H1 (cell line): Measurements from ENCODE around the gene SUCLG2. TPM values are rescaled to one million over a fixed set of nuclear protein-coding genes. Genes with fewer than 3 reads are reported as not detected.

Experiments
- CHD1 ChIP-seq: IDR thresholded peaks from 2 replicates; pipeline ENCODE4 v1.6.1; 2012; ENCODE audit warnings: low read depth, low read length, improper control_type of control experiment
- CTCF ChIP-seq, 3 experiments: IDR thresholded peaks; 1 replicate in 2 of 3; 2 replicates in 1 of 3; pipeline versions ENCODE4 v1.5.1 to v1.6.1; 2011; ENCODE audit warnings: low read length in 3 of 3, mild to moderate bottlenecking in 3 of 3, inconsistent platforms in 2 of 3, low read depth in 1 of 3, moderate library complexity in 1 of 3; ENCODE audit not compliant: insufficient read depth in 1 of 3; ENCODE audit errors: control extremely low read depth in 1 of 3
- SUZ12 ChIP-seq: fragments of 200-600 bp; sonication (generic); IDR thresholded peaks from 2 replicates; pipeline ENCODE4 v1.6.1; 2012; ENCODE audit warnings: mild to moderate bottlenecking, inconsistent platforms, low read length, moderate library complexity, mixed read lengths
- polyA plus RNA-seq, 7 experiments: library from polyadenylated mRNA; depleted of rRNA in 3 of 7; stranded (reverse) in 5 of 7; unstranded in 2 of 7; fragments of >200 nt in 5 of 7; fragments of 200-250 nt in 2 of 7; gene quantifications; 1 replicate in 5 of 7; 2 replicates in 1 of 7; 4 replicates in 1 of 7; pipeline versions ENCODE4 v1.2.1 to v1.2.3, GENCODE V29; 2011 to 2013; ENCODE audit warnings: missing spikeins in 2 of 7, mixed read lengths in 2 of 7
- total RNA-seq: library from RNA; stranded (reverse); fragmentation: NEBNext Ultra II Directional; extraction: Animal tissue kit (Norgen Biotek cat#: 25700); gene quantifications from 2 replicates; pipeline ENCODE4 v1.2.1, GENCODE V29; 2021

SUCLG2 gene
- total and polyA plus RNA-seq, 2 of the 8 experiments (the other 6 are each of a cell fraction or from before 2014, with no cell fraction given), result 12.9 to 46.2 TPM

- TF ChIP-seq CTCF (IDR thresholded peaks at IDR 0.05; ENCODE audit: control extremely low read depth in 1 of 3, insufficient read depth in 1 of 3, low read depth in 1 of 3, low read length in 3 of 3) (no peak), SUZ12 (no peak), CHD1 (no peak)
Measured at GRCh38 chr3:67377299-67377698, 277.1 kb downstream of the SUCLG2 start (continued).
